ENCODE results near the gene NEUROD1. TPM values are rescaled to one million over a fixed set of nuclear protein-coding genes. Genes with fewer than 3 reads are reported as not detected.

The NEUROD1 gene
- total and polyA plus RNA-seq, 8 donors = 0.75 to 2.1 (median 1.2) TPM; not detected in 2

- Histone ChIP-seq H3K4me1 (peaks cover 5 to 11% of the 10 kb centered on the region in 2 donors), H3K36me3 (no peaks in the 10 kb centered on the region), H3K4me3 (no peak overlapping the region), H3K27ac (no peak overlapping the region), H3K27me3 (peaks cover 2 to 57% of the 10 kb centered on the region in 2 donors), H3K9me3 (no peaks in the 10 kb centered on the region)
- ATAC-seq (no peak), DNase-seq (no peak)
- TF ChIP-seq CTCF (IDR thresholded peaks at IDR 0.05) = no peak
- intact Hi-C loops (cut with DNase I) = no loop called here
These were observed 24.8 kb downstream of the NEUROD1 start for GRCh38 chr2:181655519-181655918.

- no peak for TF ChIP-seq CTCF (IDR thresholded peaks at IDR 0.05)
- no peaks in the 10 kb centered on the region for H3K27me3 ChIP-seq
- DNase-seq (no peak), ATAC-seq (no peak)
- H3K4me3 ChIP-seq = no peak overlapping the region
- no peak overlapping the region for H3K27ac ChIP-seq
- intact Hi-C loops (cut with DNase I) = no loop called here
- no peaks in the 10 kb centered on the region for H3K4me1 ChIP-seq
- H3K9me3 ChIP-seq = no peaks in the 10 kb centered on the region
- H3K36me3 ChIP-seq = no peaks in the 10 kb centered on the region
These were observed 30.8 kb downstream of the NEUROD1 start for GRCh38 chr2:181649436-181649979.

GRCh38 chr2:181648478-181649155 lies 31.7 kb downstream of the NEUROD1 start:
- H3K4me3 ChIP-seq = no peak overlapping the region
- ATAC-seq = no peak

GRCh38 chr2:181646415-181646987 lies 33.8 kb downstream of the NEUROD1 start:
- Histone ChIP-seq H3K36me3 (no peaks in the 10 kb centered on the region), H3K4me1 (no peaks in the 10 kb centered on the region), H3K4me3 (no peak overlapping the region), H3K27ac (no peak overlapping the region), H3K9me3 (no peaks in the 10 kb centered on the region), H3K27me3 (no peaks in the 10 kb centered on the region)
- DNase-seq = no peak
- intact Hi-C loops (cut with DNase I) = no loop called here
- no peak for TF ChIP-seq CTCF (IDR thresholded peaks at IDR 0.05)
- no peak for ATAC-seq

More at GRCh38 chr2:181648478-181649155, 31.7 kb downstream of the NEUROD1 start:
- Histone ChIP-seq H3K4me1 (no peaks in the 10 kb centered on the region), H3K36me3 (no peaks in the 10 kb centered on the region), H3K27ac (no peak overlapping the region), H3K9me3 (no peaks in the 10 kb centered on the region), H3K27me3 (no peaks in the 10 kb centered on the region)
- no peak for TF ChIP-seq CTCF (IDR thresholded peaks at IDR 0.05)
- intact Hi-C loops (cut with DNase I) = no loop called here
- no peak for DNase-seq

- H3K27me3 ChIP-seq = no peaks in the 10 kb centered on the region
- no peak for TF ChIP-seq CTCF (IDR thresholded peaks at IDR 0.05)
- no peaks in the 10 kb centered on the region for H3K36me3 ChIP-seq
- no peak for ATAC-seq
- H3K4me1 ChIP-seq = no peaks in the 10 kb centered on the region
- no peak for DNase-seq
- H3K27ac ChIP-seq = no peak overlapping the region
- H3K4me3 ChIP-seq = no peak overlapping the region
- intact Hi-C loops (cut with DNase I) = no loop called here
- no peaks in the 10 kb centered on the region for H3K9me3 ChIP-seq
These were observed 37.2 kb downstream of the NEUROD1 start for GRCh38 chr2:181643151-181643550.
